Inferior parietal cortex (tissue), 1 donor: ENCODE data around the gene SPATS2.
"Not testable (repeated sequence)": the region's sequence is repeated elsewhere in the genome, so short reads cannot be mapped to it uniquely, and the experiment has no call there.

Experiments used
- DNase-seq: peaks from one replicate; pipeline ENCODE4 v3.0.0-alpha.2; 2016; ENCODE audit errors: extremely low spot score

SPATS2 gene

DNA sequence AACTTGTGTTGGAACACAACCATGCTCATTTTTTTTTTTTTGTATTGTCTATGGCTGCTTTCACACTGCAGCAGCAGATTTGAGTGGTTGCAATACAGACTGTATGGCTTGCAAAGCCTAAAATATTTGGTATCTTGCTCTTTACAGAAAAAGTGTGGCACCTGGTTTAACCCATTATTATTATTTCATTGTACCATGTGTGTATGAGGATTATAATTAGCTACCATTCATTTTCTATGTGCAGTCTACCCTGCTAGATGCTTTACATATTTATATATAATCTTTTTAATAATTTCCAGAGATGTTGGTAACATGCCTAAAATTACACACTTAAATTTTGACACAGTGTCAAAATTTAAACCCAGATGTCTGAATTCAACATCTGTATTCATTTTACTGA is 37.7 kb downstream of the SPATS2 start:
- DNase-seq: no peak

GRCh38 chr12:49410818-49411217 is 43.6 kb downstream of the SPATS2 start:
- no peak for DNase-seq

DNA sequence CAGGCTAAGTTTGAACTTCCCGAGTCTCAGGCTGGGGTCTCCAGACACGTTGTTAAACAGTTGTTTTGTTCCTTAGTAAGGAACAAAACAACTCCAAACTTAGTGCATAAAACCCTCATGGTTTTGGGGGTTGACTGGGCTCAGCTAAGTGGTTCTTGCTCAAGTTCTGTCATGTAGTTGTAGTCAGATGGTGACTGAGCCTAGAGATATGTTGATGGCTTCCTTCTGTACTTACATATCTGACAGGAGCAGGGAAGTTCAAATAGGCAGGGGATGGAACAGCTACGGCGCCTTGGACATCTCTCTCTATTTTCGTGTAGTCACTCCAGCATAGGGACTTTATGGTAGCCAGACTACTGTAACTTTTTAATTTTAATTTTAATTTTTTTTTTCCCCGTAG is 45.7 kb downstream of the SPATS2 start:
- DNase-seq: no peak

- no peak for DNase-seq
Measured at GRCh38 chr12:49413796-49414195, 46.5 kb downstream of the SPATS2 start.

- DNase-seq: no peak
Measured at GRCh38 chr12:49414364-49414763, 47.1 kb downstream of the SPATS2 start.

DNA sequence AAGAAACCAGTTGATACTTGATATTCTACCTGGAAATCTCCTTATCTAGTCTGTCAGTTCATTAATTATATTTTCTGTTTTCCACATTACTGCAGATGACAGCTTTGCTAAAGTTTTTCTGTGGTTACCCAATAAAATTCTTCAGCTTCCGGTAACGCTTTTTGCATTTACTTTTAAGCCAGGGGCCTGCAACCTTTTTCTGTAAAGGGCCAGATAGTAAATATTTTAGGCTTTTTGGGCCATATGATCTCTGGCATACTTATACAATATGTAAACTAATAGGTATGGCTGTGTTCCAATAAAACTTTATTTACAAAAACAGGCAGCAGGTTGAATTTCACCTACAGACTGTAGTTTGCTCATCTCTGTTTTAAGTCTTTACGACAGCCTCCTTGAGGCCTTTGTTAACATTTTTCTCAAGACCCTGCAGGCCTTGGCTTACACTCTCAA is 48.3 kb downstream of the SPATS2 start:
- no peak for DNase-seq

- DNase-seq: no peak
Measured at GRCh38 chr12:49416892-49417291, 49.6 kb downstream of the SPATS2 start.

GRCh38 chr12:49417558-49417957 is 50.3 kb downstream of the SPATS2 start:
- DNase-seq: no peak

- DNase-seq: no peak
Measured at GRCh38 chr12:49420556-49420955, 53.3 kb downstream of the SPATS2 start.

DNA sequence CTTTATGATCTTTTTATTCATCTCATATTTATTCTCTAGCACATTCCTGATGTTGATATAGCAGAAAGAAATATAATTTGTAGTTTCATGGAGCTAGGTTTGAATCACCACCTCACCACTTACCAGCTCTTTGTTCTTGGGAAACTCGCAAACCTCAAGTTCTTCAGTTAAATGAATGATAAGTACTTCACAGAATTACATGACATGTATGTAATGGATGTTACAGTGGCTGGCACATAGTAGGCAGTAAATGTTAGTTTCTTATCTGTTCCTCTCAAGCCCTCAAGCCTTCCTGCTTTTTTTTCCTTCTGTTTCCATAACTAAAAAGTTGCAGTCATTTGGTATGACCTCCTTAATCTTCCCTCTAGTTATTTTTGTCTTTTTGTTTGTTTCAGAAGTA is 54.9 kb downstream of the SPATS2 start:
- DNase-seq: no peak

- peak; percentile 56 for DNase-seq
Measured at GRCh38 chr12:49428793-49429192, 61.5 kb downstream of the SPATS2 start.

GRCh38 chr12:49432616-49433015 is 65.4 kb downstream of the SPATS2 start:
- no peak for DNase-seq

- DNase-seq: not testable (repeated sequence)
Measured at GRCh38 chr12:49436799-49437198, 69.5 kb downstream of the SPATS2 start.

GRCh38 chr12:49439042-49439441 is 71.8 kb downstream of the SPATS2 start:
- DNase-seq: no peak

DNA sequence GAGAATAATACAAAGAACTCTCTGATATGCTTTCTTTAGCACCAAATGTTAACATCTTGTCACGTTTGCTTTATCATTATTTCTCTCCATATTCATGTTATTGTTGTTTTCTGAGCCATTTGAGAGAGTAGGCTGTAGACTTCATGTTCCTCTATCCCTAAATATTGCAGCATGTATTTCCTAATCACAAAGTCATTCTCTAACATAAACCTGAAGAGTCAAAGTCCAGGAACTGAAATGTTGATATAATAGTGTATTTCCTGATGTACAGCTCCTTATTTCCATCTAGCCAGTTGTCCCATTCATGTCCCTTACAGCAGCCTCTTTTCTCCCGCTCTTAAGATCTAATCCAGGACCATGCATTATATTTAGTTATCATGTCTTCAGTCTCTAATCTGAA is 72.8 kb downstream of the SPATS2 start:
- no peak for DNase-seq

DNA sequence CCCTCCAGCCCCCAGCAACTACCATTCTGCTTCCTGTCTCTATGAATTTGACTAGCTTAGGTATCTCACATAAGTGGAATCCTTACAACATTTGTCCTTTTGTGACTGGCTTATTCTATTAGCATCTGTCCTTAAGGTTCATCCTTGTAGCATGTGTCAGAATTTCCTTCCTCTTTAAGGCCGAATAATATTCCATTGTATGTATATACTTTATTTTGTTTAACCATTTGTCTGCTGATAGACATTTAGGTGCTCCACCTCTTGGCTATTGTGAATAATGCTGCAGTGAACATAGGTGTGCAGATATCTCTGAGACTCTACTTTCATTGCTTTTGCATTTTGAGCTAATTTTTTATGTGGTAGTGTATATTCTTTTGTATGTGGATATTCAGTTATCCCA is 75.7 kb downstream of the SPATS2 start:
- DNase-seq: no peak

- DNase-seq: no peak
Measured at GRCh38 chr12:49446571-49446970, 79.3 kb downstream of the SPATS2 start.

DNA sequence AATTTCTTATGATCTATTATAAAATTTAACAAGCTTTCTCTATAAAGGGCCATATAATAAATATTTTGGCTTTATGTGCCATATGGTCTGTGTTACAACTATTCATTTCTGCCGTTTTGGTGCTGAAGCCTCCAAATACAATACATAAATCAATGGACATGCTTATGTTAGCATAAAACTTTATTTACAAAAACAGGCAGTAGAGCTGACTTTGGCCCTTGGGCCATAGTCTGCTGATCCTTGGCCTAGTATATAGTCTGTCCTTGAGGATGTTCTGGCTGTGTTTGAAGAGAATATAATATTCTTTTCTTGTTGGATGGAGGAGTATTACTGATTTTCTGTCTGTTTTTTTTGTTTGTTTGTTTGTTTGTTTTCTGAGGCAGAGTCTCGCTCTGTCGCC is 81.6 kb downstream of the SPATS2 start:
- no peak for DNase-seq

DNA sequence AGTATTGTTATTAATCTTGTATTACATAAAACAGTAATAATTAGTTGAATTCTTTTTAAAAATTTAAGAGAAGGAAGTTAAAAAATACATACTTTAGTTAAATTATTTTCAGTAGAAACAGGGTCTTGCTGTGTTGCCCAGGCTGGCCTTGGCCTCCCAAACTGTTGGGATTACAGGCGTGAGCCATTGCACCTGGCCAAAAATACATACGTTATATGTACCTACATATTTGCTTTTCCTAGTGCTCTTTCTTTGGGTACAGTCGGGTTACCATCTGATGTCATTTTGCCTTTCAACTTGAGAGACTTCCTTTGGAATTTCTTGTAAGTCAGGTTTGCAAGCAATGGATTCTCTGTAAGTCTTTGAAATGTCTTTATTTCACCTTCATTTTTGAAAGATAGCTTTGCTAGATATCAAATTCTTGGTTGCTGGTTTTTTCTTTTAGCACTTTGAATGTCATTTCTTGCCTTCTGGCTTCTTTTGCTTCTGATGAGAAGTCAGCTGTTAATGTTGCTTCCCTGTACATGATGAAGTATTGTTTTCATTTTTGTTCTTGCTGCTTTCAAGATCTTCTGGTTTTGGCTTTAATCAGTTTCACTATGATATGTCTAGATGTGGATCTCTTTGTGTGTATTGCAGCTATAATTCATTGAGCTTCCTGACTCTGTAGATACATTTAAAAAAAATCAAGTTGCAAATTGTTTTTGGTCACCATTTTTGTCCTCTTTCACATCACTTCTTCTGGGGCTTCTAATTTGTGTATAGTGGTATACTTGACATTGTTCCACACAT is 84.4 kb downstream of the SPATS2 start:
- no peak for DNase-seq

DNA sequence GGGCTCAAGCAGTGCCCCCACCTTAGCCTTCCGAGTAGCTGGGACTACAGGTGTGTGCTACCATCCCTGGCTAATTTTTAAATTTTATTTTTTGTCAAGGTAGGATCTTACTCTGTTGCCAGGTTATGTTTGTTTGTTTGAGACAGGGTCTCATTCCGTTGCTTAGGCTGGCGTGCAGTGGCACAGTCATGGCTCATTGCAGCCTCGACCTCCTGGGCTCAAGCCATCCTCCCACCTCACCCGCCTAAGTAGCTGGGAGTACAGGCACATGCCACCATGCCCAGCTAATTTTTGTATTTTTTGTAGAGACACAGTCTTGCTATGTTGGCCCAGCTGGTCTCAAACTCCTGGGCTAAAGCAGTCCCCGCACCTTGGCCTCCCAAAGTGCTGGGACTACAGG is 88.2 kb downstream of the SPATS2 start:
- no peak for DNase-seq

GRCh38 chr12:49456131-49456679 is 88.9 kb downstream of the SPATS2 start:
- no peak for DNase-seq

DNA sequence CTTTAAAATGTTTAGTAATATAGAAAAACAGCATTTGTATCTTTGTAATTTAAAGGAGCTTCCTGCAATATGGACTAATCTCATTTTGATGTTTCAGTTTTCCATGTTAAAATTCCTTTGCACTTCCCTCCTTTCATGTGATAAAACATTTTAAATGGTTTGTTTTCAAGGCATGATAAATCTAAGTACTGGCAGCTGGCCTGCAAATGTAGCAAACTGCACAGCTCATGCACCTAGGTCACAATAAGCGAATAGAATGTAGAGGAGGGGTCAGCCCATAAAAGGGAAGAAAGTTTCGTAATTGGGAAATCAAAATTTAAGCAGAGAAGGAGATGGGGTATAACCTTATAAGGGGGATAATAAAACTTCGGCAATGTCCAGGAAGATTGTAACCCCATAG is 91.6 kb downstream of the SPATS2 start:
- no peak for DNase-seq

- no peak for DNase-seq
Measured at GRCh38 chr12:49461221-49461620, 94.0 kb downstream of the SPATS2 start.
